Occipital lobe (tissue), 2 donors: ENCODE measurements around the gene CLASP2. TPM values are rescaled to one million over a fixed set of nuclear protein-coding genes. Genes with fewer than 3 reads are reported as not detected.
"Not testable (repeated sequence)": the region's sequence is repeated elsewhere in the genome, so short reads cannot be mapped to it uniquely, and the experiment has no call there.

Experiments
- DNase-seq: peaks from one replicate; lab custom pipeline; 2025; lab: John Stamatoyannopoulos, UW
- total RNA-seq: library from RNA; depleted of rRNA; stranded (reverse); fragments of >200 nt; gene quantifications from one replicate; pipeline ENCODE4 v1.2.3, GENCODE V29; 2014

CLASP2 gene
- total RNA-seq, 1 donor from 2014 or later: 1,178 TPM

DNA sequence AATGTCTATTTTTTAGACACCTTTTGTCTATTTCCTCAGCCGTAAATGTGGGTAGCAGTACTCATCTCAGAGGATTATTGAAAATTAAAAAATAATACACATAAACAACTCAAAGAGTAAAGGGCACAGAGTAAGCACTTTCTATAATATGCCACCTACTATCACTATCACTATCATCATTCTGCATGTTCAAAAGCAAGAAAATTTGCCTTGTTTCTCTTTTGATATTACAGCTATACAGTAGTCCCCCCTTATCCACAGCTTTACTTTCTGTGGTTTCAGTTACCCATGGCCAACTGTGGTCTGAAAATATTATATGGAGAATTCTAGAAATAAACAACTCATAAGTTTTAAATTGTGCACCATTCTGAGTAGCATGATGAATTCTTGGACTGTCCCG lies 27.7 kb downstream of the CLASP2 start:
- DNase-seq: no peak

DNA sequence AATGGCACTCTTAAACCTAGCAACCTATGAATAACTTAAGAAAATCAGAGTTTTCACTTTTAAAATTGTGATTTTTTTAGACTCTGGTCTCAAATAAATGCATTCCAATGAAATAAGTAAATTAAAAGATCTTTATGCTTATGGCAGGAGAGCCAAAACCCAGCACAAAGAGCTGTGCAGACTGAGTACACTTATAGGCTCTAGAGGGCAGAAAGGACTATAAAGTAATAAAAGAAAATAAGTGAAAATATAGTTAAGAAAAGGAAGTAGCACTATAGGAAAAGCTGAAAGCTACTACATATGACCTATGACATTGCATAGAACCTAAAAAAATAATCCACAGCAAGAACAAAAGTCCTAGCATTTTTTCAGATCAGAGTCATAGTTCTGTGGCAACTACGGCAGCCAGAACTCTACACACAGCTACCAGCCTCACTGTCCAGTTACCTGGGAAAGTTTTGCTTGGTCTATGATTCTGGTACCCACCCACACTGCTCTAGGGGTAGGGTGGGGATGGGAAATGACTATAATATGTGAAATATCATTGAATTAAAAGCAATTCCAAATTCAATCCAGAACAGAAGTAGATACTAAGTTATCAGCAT lies 30.5 kb downstream of the CLASP2 start:
- no peak for DNase-seq

DNA sequence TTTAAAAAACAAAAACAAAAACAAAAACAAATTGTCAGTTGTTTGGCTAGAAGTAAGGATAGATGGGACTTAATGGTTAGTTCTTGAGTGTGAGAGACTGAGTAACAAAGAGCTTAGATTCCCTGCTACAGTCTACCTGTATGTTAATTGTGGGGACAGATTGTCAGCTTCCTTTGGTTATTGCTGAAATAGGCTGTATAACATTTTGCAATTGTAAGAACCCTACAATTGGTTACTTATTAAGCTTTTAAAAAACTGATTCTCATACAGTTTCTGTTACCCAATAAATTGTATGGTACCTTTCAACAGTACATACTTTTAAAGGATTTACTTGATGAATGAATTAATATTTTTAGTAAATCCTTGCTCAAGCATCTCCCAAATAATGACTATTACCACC lies 35.3 kb downstream of the CLASP2 start:
- no peak for DNase-seq

DNA sequence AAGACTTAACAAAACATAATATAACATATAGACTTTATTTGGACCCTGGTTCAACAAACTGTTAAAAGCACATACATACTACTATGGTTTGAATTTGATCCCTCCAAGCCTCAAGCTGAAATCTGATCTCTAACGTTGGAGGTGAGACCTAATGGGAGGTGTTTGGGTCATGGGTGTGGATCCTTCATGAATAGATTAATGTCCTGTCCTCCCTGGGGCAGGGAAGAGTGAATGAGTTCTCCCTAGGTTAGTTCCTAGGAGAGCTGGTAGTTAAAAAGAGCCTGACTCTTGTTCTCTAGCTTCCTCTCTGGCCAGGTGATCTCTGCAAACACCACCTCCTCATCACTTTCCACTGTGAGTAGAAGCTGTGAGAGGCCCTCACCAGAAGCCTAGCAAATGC lies 36.4 kb downstream of the CLASP2 start:
- no peak for DNase-seq

DNA sequence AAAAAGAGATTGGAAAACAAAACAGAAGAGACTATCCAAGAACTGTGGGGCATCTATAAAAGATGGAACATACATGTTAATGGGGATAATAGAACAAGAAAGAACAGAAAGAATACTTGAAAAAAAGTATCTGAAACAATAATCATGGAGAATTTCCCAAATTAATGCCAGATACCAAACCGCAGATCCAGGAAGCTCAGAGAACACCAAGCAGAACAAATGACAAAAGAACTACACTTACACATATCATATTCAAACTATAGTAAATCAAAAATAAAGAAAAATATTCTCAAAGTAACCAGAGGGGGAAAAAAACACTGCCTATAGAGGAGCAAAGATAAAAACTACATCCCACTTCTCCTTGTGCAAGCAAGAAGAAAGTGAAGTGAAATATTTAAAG lies 40.0 kb downstream of the CLASP2 start:
- no peak for DNase-seq

DNA sequence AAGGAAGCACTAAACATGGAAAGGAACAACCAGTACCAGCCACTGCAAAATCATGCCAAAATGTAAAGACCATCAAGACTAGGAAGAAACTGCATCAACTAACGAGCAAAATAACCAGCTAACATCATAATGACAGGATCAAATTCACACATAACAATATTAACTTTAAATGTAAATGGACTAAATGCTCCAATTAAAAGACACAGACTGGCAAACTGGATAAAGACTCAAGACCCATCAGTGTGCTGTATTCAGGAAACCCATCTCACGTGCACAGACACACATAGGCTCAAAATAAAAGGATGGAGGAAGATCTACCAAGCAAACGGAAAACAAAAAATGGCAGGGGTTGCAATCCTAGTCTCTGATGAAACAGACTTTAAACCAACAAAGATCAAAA lies 44.6 kb downstream of the CLASP2 start:
- not testable (repeated sequence) for DNase-seq

DNA sequence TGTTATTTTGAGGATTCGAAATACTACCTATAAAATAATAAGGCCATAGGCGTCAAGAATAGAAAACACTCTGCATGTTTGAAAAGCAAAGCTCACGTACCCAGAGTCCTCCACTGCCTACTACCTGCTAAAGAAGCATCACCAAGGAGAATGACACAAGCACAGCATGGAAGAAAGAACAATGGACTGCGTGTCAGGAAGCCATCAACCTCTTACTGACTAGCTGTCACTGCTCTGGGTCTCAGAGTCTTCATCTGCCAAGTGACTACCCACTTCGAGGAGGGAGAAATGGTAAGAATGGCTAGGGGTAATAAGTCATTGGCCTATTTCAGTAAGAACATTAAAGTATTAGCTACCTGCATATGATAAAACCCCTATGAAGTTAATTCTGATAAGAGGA lies 49.4 kb downstream of the CLASP2 start:
- no peak for DNase-seq

DNA sequence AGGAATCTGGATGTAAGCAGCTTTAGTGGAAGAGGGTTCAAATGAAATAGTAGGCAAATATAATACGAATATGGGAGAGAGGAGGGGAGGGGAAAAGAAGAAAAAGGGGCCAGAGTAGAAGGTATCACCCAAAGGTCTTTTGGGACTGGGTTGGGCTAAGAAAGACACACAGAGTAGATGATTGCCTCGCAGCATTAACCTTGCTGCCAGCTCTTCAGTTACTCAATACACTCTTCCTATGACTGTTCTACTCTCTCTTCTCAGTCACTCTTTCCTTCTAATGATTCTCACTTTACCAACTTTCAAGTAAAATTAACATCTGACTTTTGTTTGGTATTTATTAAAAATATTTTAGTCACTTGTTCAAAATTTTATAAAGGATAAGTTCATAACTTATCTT lies 52.8 kb downstream of the CLASP2 start:
- DNase-seq: no peak

DNA sequence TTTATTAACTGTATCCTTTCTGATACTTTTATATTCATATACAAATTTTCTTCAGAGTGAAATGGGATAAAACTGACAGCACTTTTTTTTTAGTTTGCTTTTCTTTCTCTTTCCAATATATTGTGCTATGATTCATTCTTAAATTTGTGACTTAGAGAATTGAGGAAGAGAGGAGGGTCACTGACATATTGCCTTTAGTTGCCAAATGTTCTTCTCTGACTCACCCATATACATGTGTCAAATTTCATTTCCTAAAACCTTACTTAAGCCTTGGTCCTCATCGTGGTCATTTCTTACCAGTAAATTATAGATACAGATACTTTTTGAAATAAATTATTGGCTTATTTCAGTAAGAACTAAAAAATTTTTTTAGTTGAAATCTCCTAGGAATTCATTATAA lies 53.9 kb downstream of the CLASP2 start:
- DNase-seq: no peak

DNA sequence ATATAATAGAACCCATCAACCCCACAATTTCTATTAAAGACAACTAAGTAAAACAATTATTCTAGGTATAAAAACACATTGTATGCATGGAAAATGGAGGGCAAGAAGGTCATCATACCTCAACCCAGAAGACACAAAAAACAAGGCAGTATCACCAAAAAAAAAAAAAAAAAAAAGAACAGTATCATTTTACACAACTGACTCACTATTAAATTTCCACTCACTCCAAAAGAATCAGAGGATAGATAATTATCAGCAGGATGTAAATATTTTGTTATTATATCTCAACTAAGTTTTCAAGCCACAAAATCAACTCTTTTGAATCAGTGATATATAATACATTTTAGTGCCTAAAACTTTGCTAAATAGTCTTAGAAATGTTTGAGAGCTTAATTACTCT lies 55.0 kb downstream of the CLASP2 start:
- no peak for DNase-seq

DNA sequence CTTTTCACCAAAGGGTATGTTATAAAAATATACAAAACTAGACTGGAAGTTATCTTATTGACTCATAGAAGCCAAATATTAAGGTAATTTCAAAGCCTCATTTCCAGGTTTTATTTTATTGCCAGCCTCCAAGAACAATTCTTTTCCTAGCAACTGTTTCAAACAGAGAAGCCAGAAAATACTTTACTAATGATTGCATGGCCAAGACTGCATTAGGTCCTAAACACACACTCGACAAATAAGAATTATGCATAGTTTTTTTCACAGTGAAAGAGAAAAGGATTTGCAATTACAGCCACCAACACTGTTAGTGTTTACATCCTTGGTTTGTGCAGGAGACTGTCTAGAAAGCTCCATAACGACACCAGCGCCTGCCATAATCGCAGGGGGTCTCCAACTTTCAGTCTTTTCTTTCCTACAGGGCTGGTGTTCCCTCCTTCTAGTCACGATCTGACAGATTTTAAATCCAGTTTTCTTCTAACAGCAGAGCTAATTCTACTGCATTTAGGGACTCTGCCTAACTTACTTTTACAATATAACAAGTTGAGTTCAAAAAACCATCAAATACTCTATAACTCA lies 58.1 kb downstream of the CLASP2 start:
- DNase-seq: peak; percentile 0

DNA sequence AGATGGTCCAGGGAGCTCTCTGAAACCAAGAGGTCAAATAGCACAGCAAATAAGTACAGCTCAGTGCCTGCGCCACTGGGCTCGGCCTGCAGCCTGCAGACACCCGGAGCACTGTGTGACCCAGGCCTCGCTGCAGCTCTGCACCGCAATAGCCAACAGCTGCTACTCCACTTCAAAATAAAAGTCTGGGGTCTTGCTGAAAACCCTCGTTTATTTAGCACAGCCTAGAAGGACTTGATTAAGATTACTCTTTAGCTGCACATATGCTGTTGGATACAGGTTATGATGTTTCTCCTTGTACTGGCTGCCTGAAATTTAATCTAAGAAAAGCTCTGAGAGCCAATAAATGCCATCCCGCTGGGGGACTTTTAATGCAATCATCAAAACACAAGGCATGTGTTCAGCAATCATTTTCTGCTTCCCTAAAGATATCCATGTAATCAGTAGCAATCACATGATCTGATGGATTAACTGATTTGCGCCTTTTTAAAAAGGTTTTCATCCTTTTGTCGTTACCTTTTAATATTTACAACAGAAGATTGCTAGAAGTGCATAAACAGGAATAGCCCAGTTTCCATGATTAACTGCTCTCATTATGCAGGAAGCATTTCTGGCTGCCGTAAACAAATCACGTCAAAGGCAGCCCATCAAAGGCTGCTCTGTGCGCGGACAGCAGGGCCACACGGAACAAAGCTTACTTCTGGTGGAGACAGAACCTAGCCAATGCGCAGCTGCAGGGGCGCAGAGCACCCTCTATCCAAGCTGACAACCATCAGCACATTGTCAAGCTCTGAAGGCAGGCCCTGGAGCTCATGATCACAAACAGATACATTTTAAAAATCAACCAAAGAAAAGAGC lies 58.8 kb downstream of the CLASP2 start:
- DNase-seq: peak; percentile 89

DNA sequence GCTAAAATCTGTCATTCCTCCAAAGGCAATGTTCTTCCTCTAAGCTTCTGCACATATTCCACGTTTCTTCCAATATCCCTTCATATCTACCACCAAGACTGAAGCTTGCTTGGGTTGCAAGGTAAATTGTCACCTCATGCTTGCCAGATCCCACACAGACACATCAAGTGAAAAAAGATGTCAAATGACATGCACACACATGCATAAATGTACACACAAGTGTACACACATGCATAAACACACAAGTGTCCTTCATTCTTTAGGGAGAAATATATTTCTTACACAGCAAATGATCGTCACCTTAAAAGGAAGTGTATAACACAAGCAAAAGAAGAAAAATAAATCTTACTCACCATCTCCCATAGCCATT lies 59.4 kb downstream of the CLASP2 start:
- DNase-seq: no peak

DNA sequence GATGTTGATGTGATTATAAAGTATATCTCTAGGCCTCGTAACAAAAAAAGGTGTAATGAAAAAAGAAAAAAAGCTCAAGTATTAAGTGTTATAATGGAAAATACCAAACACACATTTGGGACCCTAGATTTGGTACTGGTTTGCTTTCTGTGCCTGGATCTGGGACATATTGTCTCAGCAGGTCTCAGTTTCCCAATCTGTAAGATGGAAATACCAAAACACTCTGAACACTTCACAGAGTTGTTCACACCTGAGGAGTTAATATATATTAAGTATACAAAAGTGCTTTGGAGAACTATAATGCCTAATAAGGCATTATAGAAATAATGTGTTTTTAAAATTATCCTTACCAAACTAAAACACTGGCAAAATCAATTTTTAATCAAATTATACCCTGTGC lies 60.0 kb downstream of the CLASP2 start:
- no peak for DNase-seq

DNA sequence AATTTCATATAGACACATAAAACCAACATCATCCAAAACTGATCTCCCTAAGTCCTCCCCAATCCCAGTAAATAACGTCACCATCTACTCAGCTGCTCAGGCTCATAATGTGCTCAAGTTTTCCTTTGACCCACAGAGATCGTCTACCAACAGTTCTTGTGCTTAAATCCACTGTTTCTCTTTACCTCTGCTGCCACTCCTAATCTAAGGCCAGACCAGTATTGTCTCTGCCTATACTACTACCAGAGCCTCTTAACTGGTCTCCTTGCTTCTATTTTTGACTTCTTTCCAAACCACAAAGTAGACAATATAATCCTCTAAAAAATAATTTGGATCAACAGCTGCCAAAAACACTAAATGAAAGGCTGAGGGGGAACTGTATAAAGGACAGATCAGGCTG lies 65.3 kb downstream of the CLASP2 start:
- DNase-seq: no peak

DNA sequence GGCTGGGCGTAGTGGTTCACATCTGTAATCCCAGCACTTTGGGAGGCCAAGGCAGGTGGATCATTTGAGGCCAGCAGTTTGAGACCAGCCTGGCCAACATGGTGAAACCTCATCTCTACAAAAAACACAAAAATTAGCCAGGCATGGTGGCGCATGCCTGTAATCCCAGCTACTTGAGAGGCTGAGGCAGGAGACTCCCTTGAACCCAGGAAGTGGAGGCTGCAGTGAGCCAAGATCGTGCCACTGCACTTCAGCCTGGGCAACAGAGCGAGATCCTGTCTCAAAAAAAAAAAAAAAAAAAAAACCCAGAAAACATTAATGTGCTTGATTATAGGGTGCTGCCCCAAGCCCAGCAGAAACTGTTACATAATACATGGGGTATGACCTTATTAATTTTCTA lies 67.0 kb downstream of the CLASP2 start:
- DNase-seq: not testable (repeated sequence)

DNA sequence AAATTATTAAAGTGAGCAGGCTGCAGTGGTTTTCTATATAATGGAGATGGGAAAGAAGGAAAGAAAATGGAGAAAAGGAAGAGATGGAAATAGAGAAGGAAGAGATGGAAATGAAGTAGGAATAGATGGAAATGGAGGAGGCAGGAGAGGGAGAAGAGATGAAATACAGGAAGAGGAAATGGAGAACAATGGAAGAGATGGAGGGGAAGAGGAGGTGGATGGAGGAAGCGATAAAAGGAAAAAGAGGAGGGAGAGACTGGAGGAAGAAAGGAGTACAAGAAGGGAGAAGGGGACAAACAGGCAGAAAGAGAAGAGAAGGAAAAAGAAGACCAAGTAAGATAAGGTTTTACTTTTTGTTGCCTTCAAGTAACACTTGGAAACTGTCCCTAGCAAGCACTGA lies 67.6 kb downstream of the CLASP2 start:
- DNase-seq: no peak

DNA sequence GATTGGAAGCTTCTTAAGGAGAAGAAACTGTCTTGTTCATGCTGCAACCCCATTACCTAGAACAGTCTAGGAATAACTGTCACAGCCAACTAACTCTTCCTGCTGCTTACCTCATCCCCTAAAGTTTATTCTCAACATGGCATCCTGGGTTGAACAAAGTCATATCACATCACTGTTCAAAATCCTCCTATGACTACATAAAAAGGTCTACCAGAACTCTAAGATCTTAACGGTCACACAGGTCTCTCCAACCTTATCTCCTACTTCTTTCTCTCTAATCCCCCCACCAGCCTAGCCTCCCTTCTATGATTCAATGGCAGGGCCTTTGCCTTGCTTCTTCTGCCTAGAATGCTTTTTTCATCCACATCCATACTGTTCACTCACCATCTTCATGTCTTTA lies 69.3 kb downstream of the CLASP2 start:
- DNase-seq: no peak

DNA sequence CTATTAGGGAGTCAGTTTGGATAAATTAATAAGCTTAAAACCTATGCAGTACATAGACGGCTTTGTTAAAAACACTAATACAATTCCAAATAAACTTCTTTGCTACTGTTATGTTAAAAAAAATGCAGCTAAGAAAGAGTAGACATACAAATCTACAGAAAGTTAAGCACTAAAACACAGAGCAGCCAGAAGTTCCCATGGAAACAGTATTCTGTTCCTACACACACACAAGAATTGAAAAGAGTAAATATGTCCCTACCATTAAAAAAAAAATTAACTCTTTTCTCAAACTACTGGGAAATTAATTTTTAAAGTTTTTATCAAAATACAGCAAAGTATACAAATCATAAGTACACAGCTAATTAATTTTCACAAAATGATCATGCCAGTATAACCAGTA lies 71.6 kb downstream of the CLASP2 start:
- DNase-seq: no peak

DNA sequence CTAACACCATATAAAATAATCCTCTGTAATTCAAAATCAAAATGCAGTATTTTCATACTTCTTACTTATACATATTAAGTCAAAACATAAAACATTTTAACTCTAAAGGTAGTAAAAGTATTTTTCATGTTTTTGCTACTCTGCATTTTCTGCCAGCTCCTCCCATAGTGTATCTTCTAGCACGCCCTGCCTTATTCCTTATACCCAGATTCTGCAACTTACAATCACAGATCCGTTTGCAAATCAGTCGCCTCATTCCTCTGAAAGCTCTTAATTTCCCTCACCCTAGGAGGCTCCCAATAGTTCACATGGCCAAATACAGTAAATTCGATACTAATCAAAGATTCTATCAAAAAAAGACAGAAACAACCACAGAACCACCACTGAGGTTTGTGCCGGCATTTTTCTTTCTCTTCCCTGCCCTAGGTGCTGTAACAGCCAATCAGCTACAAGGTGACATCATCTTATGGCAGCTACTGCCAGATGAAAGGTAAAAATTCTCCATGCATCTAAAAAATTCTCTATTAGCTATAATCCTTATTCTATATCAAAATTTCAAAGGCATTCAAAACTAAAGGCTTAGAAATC lies 72.9 kb downstream of the CLASP2 start:
- peak; percentile 8 for DNase-seq

DNA sequence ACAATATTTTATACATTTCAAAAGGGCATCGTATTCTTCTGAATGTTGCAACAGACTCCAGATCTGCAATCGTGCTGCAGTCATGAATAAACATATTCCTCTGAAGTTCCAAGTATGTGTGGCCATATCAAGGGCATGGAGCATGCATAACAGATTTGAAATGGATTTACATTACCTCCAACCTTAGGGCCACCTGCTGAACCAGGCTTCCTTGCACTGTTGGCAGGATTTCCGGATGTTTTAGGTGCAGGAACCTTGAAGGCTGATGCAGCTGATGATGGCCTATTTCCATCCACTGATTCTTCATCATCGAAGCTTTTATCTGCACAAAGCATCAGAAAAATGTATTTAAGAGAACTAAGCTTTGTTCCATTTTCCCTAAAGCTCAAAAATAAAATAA lies 73.5 kb downstream of the CLASP2 start:
- no peak for DNase-seq

DNA sequence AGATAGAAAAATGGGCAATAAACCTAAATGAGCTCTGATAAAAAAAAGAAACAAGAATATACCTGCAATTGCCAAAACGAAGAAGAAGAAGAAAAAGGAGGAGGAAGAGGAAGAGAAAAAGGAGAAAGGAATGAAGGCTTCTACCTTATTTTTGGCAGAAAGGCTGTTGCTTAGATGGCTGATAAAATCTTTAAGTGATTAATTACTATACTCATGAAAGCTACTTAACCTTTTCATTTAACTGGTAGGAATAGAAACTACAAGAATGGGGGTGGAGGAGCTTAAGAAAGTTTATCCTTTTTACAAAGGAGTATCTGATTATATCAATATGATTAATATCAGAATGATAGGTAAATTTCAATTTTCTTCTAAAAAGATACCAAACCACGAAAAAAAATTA lies 75.2 kb downstream of the CLASP2 start:
- DNase-seq: no peak

DNA sequence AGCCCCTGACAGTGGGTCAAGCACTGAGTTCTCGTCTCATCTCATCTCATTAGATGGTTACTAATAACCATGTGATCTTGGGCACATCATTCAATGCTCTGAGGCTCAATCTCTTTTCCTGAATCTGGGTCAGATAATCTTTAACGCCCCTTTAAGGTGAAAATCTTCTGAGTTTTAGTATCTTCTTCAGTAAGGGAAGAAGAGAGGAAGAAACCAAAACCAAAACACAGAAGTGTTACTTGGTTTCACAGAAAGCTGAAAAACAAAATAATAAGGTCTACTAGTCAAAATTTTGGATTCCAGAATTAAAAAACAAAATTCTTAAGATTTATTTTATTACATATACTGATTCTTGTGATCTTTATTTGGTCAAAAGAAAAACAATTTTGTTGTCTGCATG lies 78.2 kb downstream of the CLASP2 start:
- DNase-seq: no peak
